IgD-negative memory B cell (primary cell): ENCODE results near the gene ATG9A. TPM values are rescaled to one million over a fixed set of nuclear protein-coding genes. Genes with fewer than 3 reads are reported as not detected.

Experiments
- H3K27ac Mint-ChIP-seq, 3 donors: one replicate each; pipeline ENCODE4 v1.8.0; 2020 to 2022; ENCODE audit warnings: mild to moderate bottlenecking in 3 of 3, mixed read lengths in 3 of 3, moderate library complexity in 1 of 3
- H3K27me3 Mint-ChIP-seq: one replicate; pipeline ENCODE4 v1.8.0; 2021; ENCODE audit warnings: mixed read lengths
- H3K36me3 Mint-ChIP-seq: one replicate; pipeline ENCODE4 v1.8.0; 2020; ENCODE audit warnings: mild to moderate bottlenecking, mixed read lengths
- H3K4me1 Mint-ChIP-seq, 3 donors: one replicate each; pipeline ENCODE4 v1.8.0; 2020 to 2022; ENCODE audit warnings: mixed read lengths in 3 of 3, mild to moderate bottlenecking in 1 of 3
- H3K4me3 Mint-ChIP-seq, 4 donors: one replicate each; pipeline ENCODE4 v1.8.0; 2020 to 2022; ENCODE audit warnings: mild to moderate bottlenecking in 4 of 4, mixed read lengths in 4 of 4, moderate library complexity in 3 of 4
- H3K9me3 Mint-ChIP-seq, 3 donors: one replicate each; pipeline ENCODE4 v1.8.0; 2020 to 2021; ENCODE audit warnings: mixed read lengths in 3 of 3, mild to moderate bottlenecking in 1 of 3
- polyA plus RNA-seq: library from polyadenylated mRNA; unstranded; fragments of 300-500 nt; fragmentation: Illumina TruSeq; gene quantifications from one replicate; pipeline ENCODE4 v1.2.3, GENCODE V29; 2021

Gene ATG9A
- polyA plus RNA-seq, 1 donor from 2014 or later: 19.6 TPM

DNA sequence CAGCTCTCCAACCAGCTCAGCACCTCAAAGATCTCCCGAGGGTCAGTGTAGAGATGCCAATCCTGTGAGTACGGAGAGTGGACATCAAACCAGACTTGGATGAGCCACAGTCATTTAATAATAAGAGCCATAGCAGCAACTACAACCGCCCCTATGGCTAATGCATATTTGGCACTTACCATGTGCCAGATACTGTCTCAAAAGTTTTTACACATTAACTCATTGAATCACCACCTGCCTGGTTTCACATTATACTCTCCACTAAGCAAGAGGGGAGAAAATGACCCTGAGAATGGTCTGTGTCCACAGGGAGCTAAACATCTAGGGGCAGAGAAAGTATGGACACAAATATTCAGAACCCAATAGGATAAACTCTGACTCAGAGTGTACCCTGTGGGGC lies 55.3 kb downstream of the ATG9A start:
- Mint-ChIP-seq H3K36me3 (peaks cover 1% of the 10 kb centered on the region), H3K4me1 (peaks cover 16 to 36% (median 26%) of the 10 kb centered on the region in 3 donors), H3K4me3 (peak overlapping the region in 2 of 4 donors; percentile 47 to 70), H3K9me3 (no peaks in the 10 kb centered on the region), H3K27me3 (no peaks in the 10 kb centered on the region), H3K27ac (peak overlapping the region; percentile 46 to 92 (median 69))

DNA sequence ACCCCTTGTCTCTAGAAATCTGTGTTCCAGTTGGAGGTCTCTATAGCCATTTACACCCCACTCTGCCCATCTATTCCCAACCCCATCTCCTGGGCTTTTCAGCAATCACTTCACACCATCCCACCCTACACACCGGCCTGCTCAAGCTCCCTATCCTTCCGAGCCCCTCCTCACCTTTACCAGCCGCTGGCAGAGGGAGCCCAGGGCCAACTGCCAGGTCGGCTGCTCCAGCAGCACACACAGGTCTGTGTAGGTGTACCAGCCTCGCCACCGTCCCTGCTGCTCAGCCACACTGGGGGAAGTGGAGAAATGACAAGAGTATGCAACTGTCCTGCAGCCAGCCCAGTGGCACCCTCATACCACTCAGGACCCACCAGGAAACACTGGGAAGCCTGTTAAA lies 56.3 kb downstream of the ATG9A start:
- H3K27me3 Mint-ChIP-seq: no peaks in the 10 kb centered on the region
- H3K36me3 Mint-ChIP-seq: peaks cover 1% of the 10 kb centered on the region
- peak overlapping the region in 1 of 3 donors; percentile 46 for H3K27ac Mint-ChIP-seq
- peak overlapping the region in 2 of 4 donors; percentile 45 to 76 for H3K4me3 Mint-ChIP-seq
- H3K9me3 Mint-ChIP-seq: no peaks in the 10 kb centered on the region
- peaks cover 10 to 30% (median 21%) of the 10 kb centered on the region in 3 donors for H3K4me1 Mint-ChIP-seq

DNA sequence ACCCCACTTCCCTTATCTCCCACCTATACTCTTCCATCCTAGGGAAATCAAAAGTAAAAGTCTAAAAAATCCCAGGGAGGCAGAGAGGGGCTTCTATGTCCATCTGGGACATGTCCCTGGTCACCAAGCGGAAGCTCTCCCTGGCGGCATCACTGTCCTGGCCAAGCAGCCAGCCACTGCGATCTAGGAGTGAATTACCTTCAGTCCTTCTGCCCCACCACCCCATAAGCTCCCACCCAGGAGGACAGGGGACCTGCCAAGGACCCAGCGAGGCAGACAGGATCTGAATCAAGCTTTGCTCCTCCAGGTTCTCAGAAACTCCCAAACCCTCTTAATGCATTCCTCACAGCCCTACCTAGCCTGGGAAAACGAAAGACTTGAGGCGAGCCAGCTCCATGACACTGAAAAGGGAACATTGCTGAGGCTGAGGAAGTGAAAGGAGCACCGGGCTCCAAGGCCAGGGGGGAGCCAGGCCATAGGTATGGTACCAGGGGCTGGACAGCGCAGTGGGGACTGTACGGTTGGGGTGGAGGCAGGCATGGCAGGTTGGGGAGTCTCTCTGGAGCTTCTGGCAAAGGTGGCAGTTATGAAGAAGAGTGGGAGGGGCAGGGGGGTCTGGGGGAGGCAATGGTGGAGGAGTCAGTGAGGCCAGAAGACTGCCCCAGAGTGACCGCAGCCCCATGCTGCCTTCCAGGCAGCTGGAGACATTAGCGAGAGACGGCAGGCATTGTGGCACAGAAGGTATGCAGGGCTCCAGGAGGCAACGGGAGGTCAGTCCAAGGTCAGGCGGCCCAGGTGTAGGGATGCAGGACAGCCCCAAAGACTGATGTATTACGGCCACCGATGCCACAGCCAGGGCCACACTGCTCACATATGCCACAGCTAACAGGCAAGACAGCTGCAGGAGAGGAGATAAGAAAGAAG lies 56.9 kb downstream of the ATG9A start:
- Mint-ChIP-seq H3K4me3 (peak overlapping the region in 2 of 4 donors; percentile 39 to 77), H3K9me3 (no peaks in the 10 kb centered on the region), H3K4me1 (peaks cover 10 to 30% (median 21%) of the 10 kb centered on the region in 3 donors), H3K27ac (peak overlapping the region in 1 of 3 donors; percentile 46), H3K27me3 (no peaks in the 10 kb centered on the region), H3K36me3 (peaks cover 1% of the 10 kb centered on the region)

DNA sequence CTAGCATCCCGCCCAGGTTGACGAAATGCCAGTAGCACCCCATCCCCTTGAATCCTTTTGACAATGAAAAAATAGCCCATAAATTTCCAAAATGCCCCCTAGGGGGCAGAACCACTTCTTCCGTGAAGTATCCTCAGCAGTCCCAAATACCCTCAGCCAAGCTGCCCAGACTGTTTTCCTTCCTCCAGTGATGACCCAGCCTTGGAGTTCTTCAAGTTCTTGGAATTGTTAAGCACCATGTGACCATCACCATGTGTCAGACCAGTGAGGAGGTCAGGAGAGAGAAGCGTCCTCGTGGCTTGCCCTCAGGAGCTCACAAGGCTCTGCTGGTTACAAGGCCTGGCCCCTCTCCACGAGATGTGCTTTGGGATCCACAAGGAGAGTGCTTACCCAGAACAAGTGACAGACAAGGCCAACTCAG lies 58.2 kb downstream of the ATG9A start:
- H3K27ac Mint-ChIP-seq: peak overlapping the region; percentile 41 to 85 (median 80)
- H3K4me3 Mint-ChIP-seq: peak overlapping the region in 1 of 4 donors; percentile 77
- H3K36me3 Mint-ChIP-seq: peaks cover 4% of the 10 kb centered on the region

DNA sequence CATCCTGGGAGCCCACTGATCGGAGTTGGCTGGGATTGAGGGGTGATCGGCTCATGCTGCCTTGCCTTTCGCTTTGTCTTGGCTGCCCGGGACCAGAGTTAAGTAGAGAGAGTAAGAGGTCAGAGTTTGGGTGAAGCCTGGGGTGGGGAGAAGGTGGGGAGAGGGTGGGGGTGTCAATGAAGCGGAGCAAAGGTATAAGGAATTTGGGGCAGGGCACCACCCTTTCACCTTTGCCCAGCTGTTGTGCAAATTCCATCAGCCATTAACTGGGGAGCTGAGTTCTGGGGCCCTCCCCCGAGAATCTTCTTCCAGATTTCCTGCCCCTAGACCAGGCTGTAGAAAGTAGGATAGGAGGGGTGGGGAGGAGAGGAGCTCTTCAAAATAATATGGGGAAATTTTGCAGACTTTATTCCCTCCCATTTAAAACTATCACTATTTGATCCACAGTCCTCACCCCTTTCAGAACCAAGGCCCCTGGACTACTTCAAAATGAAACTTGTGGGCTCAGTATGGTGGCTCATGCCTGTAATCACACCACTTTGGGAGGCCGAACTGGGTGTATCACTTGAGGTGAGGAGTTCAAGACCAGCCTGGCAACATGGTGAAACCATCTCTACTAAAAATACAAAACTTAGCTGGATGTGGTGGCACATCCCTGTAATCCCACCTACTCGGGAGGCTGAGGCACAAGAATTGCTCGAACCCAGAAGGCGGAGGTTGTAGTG lies 59.3 kb downstream of the ATG9A start, which contains the start of gene SLC23A3:
Gene SLC23A3 (minus strand): TSS at position 100 of the 725 bp plus-strand sequence. CDS start 45 bp downstream, at position 55.
- H3K4me1 Mint-ChIP-seq: peaks cover 7 to 24% (median 14%) of the 10 kb centered on the region in 3 donors
- H3K27me3 Mint-ChIP-seq: no peaks in the 10 kb centered on the region
- no peaks in the 10 kb centered on the region for H3K9me3 Mint-ChIP-seq
- peak within 1 kb of the TSS in 2 of 3 donors; percentile 46 to 85 for H3K27ac Mint-ChIP-seq
- peak within 1 kb of the TSS in 1 of 4 donors; percentile 77 for H3K4me3 Mint-ChIP-seq
- H3K36me3 Mint-ChIP-seq: peaks cover 4% of the 10 kb centered on the region

More for the DNA sequence above, 58.2 kb downstream of the ATG9A start:
- Mint-ChIP-seq H3K4me1 (peaks cover 10 to 30% (median 21%) of the 10 kb centered on the region in 3 donors), H3K27me3 (no peaks in the 10 kb centered on the region), H3K9me3 (no peaks in the 10 kb centered on the region)

Other genes starting within 250 kb of the ATG9A start
- gene FEV, start 244.5 kb downstream of the ATG9A start, polyA plus RNA-seq: not detected
- gene CRYBA2, start 236.2 kb downstream of the ATG9A start, polyA plus RNA-seq: not detected
- gene CFAP65, start 188.1 kb downstream of the ATG9A start, polyA plus RNA-seq: not detected
- not detected for gene IHH, start 168.7 kb downstream of the ATG9A start, polyA plus RNA-seq
- 22.9 TPM for gene NHEJ1, start 68.8 kb downstream of the ATG9A start, polyA plus RNA-seq
- 0.63 TPM for gene SLC23A3, start 59.6 kb downstream of the ATG9A start, polyA plus RNA-seq
- 151 TPM for gene CNPPD1, start 52.7 kb downstream of the ATG9A start, polyA plus RNA-seq
- 55.6 TPM for gene RETREG2, start 51.4 kb downstream of the ATG9A start, polyA plus RNA-seq
- gene ZFAND2B, start 22.9 kb downstream of the ATG9A start, polyA plus RNA-seq: 64.8 TPM
- gene ABCB6, start 10.7 kb downstream of the ATG9A start, polyA plus RNA-seq: 1.2 TPM
- 31.1 TPM for gene ANKZF1, start 170 bp upstream of the ATG9A start, polyA plus RNA-seq
- not detected for gene GLB1L, start 15.8 kb upstream of the ATG9A start, polyA plus RNA-seq
- gene STK16, start 15.8 kb upstream of the ATG9A start, polyA plus RNA-seq: 17.9 TPM
- not detected for gene TUBA4B, start 23.6 kb upstream of the ATG9A start, polyA plus RNA-seq
- 229 TPM for gene TUBA4A, start 24.3 kb upstream of the ATG9A start, polyA plus RNA-seq
- gene DNAJB2, start 49.7 kb upstream of the ATG9A start, polyA plus RNA-seq: 7.8 TPM
- not detected for gene PTPRN, start 79.8 kb upstream of the ATG9A start, polyA plus RNA-seq
- gene RESP18, start 103.1 kb upstream of the ATG9A start, polyA plus RNA-seq: not detected
- gene DNPEP, start 158.3 kb upstream of the ATG9A start, polyA plus RNA-seq: 49.9 TPM
- not detected for gene DES, start 188.7 kb upstream of the ATG9A start, polyA plus RNA-seq
- gene SPEG, start 205.2 kb upstream of the ATG9A start, polyA plus RNA-seq: not detected